Lower leg skin (tissue), 4 donors: Measurements from ENCODE around the gene SHMT1. TPM values are rescaled to one million over a fixed set of nuclear protein-coding genes. Genes with fewer than 3 reads are reported as not detected.

Source experiments
- DNase-seq, 2 donors: peaks; one replicate each; pipeline ENCODE4 v3.0.0-alpha.2; 2019; ENCODE audit warnings: low spot score in 2 of 2
- H3K4me3 ChIP-seq: fragments of 200-600 bp; sonication (generic); 2 replicates; pipeline ENCODE4 v1.5.1; 2017; ENCODE audit warnings: mild to moderate bottlenecking, low read depth; ENCODE audit not compliant: poor library complexity, severe bottlenecking
- POLR2A ChIP-seq, 2 donors: fragments of 450-650 bp; IDR thresholded peaks; one replicate each; pipeline ENCODE4 v1.6.1; 2016 to 2017; ENCODE audit warnings: antibody characterized with exemption in 2 of 2, mild to moderate bottlenecking in 1 of 2, moderate library complexity in 1 of 2
- WGBS, 2 donors: methylation state at CpG; one replicate each; pipeline ENCODE4 v1.1.5; 2018; 5-methylcytosine and 5-hydroxymethylcytosine counted together
- intact Hi-C: fragments of 100-400 bp; cut with DNase I; formaldehyde crosslinking; loops from one replicate; pipeline ENCODE4 v1.15.0; 2023; ENCODE audit warnings: low total_unique reads
- microRNA-seq, 2 donors: library from miRNA; unstranded; fragments of <30 nt; microRNA quantifications; one replicate each; pipeline ENCODE4, GENCODE V29; 2016; ENCODE audit warnings: borderline replicate concordance in 2 of 2, borderline number of aligned reads in 1 of 2
- total RNA-seq, 4 donors: library from RNA; depleted of rRNA; stranded (reverse); fragments of >200 nt; gene quantifications; one replicate each; pipeline ENCODE4 v1.1.0, GENCODE V29; 2016
- TF ChIP-seq, protein P1 (sequence below), 3 donors: fragments of 450-650 bp; IDR thresholded peaks; one replicate each; pipeline ENCODE4 v1.5.1; 2016; ENCODE audit warnings: antibody characterized with exemption in 3 of 3, mild to moderate bottlenecking in 3 of 3, moderate library complexity in 2 of 3

The SHMT1 gene
- total RNA-seq, 4 donors from 2014 or later: 49.2 to 63.8 (median 54.6) TPM

DNA sequence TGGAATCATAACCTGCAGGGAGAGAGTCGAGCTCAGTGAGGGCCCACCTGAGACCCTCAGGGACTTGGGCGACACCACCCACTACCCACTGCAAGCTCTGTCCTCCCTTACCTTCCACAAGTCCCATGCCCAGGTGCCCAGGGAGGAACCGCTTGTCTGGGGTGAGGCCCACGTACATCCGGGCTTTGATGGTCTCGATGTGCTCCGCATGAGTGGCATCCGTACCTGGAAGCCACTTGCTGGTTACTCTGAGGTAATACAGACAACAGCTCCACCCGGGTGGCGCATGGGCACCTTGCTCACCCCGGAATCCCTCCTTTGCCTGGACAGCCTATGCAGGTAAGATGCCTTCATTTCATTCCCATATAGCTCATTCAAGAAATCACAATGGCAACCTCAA is 78.1 kb downstream of the SHMT1 start:
- no peak overlapping the region for H3K4me3 ChIP-seq
- 96 to 98% methylated on average over 11 of the region's 11 CpGs for WGBS, 2 donors
- TF ChIP-seq, protein P1, sequence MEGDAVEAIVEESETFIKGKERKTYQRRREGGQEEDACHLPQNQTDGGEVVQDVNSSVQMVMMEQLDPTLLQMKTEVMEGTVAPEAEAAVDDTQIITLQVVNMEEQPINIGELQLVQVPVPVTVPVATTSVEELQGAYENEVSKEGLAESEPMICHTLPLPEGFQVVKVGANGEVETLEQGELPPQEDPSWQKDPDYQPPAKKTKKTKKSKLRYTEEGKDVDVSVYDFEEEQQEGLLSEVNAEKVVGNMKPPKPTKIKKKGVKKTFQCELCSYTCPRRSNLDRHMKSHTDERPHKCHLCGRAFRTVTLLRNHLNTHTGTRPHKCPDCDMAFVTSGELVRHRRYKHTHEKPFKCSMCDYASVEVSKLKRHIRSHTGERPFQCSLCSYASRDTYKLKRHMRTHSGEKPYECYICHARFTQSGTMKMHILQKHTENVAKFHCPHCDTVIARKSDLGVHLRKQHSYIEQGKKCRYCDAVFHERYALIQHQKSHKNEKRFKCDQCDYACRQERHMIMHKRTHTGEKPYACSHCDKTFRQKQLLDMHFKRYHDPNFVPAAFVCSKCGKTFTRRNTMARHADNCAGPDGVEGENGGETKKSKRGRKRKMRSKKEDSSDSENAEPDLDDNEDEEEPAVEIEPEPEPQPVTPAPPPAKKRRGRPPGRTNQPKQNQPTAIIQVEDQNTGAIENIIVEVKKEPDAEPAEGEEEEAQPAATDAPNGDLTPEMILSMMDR (IDR thresholded peaks at IDR 0.05): no peak
- no peak for TF ChIP-seq POLR2A (IDR thresholded peaks at IDR 0.05)
- no peak for DNase-seq
- intact Hi-C loops: no loop called here

DNA sequence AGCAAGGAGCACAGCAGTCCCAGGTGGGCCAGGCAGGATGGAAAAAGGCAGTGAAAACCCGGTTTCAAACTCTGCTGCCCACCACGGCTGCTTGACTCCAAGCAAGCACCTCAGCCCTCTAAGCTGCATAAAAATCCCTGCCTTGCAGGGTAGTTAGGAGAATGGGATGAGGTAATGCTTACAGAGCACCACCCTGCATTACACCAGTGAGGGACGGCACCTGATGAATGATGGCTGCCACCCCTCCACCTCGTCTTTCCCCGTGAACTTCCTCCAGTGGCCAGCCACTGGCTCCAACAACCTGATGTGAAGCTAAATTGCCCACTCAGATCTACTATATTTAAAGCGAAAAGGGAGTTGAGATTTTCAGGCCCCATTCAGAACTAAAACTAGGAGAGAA is 81.6 kb downstream of the SHMT1 start:
- intact Hi-C loops: no loop called here
- 91% methylated on average over 6 of the region's 6 CpGs for WGBS, 2 donors
- TF ChIP-seq, protein P1 (IDR thresholded peaks at IDR 0.05): no peak
- TF ChIP-seq POLR2A (IDR thresholded peaks at IDR 0.05): no peak
- H3K4me3 ChIP-seq: no peak overlapping the region
- no peak for DNase-seq

DNA sequence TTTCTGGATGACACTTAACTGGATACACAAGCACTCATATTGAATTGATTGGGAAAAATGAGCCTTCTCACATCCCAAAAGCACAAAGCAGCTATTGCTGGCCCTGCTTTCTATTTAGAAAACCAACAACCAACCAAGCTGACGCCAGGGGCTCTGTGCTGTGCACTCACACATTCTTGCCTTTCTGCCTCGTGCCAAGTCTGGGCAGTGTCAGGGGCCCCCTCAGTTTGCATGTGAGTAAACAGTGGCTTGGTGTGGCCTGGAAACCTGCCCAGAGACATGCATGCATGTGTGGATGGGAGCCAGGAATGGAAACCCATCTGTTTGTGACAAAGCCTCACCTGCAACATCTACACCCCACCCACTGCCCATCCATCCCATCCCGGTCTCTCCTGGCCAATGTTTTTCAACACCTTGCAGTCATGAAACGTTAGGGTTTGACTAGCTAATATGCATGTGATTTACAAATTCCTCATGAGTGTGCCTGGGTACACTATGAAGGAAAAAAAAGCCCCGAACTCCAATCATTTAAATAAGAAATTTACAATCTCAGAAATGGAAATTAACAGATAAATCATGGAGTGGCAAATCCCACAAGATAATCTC is 82.5 kb downstream of the SHMT1 start:
- WGBS, 2 donors: 61% methylated on average over 5 of the region's 5 CpGs
- H3K4me3 ChIP-seq: no peak overlapping the region
- intact Hi-C loops: no loop called here
- no peak for TF ChIP-seq POLR2A (IDR thresholded peaks at IDR 0.05)
- TF ChIP-seq, protein P1 (IDR thresholded peaks at IDR 0.05): no peak
- DNase-seq: no peak

DNA sequence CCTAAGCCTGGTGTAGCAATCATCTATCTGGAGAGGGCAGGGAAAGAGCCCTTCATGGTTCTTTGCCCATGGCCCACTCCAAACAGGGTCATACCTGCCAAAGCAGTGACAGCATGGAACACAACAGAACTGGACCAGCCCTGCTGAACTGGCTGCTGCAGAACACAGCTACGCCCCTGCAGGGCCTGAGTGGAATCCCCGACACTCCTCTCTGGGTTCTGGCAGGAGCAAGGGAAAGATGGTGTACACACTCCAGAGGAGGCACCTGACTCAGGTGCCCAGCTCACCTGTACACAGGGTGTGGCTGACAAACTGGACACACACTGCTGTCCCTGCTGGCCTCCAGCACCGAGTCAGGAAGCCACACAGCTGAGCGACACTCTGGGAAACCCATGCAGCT is 83.1 kb downstream of the SHMT1 start:
- intact Hi-C loops: no loop called here
- TF ChIP-seq, protein P1 (IDR thresholded peaks at IDR 0.05): no peak
- no peak for TF ChIP-seq POLR2A (IDR thresholded peaks at IDR 0.05)
- H3K4me3 ChIP-seq: no peak overlapping the region
- DNase-seq: no peak
- WGBS, 2 donors: 94% methylated on average over 4 of the region's 4 CpGs

DNA sequence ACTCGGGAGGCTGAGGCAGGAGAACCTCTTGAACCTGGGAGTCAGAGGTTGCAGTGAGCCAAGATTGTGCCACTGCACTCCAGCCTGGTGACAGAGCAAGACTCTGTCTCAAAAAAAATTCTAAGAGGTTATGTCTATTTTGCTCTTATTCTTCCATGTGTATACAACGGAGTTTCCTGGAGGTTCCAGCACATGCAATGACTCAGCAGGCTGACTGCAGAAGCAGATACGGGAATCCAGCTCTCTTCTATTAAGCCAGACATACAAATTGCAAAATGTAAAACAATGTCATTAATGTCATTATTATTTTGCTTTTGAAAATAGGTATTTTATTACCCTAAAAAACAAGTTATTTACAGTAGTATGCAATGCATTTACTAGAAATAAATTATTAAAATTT is 84.5 kb downstream of the SHMT1 start:
- no peak overlapping the region for H3K4me3 ChIP-seq
- TF ChIP-seq POLR2A (IDR thresholded peaks at IDR 0.05): no peak
- TF ChIP-seq, protein P1 (IDR thresholded peaks at IDR 0.05): no peak
- DNase-seq: no peak
- intact Hi-C loops: no loop called here
- WGBS, 2 donors: 85 to 94% methylated on average over 3 of the region's 3 CpGs

Small RNA genes within 50 kb of the gene (microRNA-seq; reads per million reads assigned to microRNA genes)
- gene MIR6778: 0 reads per million in 2 donors

Other genes starting within 250 kb of the SHMT1 start
- gene ALKBH5, start 179.7 kb downstream of the SHMT1 start, total RNA-seq: 10 to 100 TPM; 56.0 to 87.2 (median 76.4) TPM
- gene LLGL1, start 137.9 kb downstream of the SHMT1 start, total RNA-seq: 10 to 100 TPM; 24.5 to 32.7 (median 29.3) TPM
- gene FLII, start 104.8 kb downstream of the SHMT1 start, total RNA-seq: 100 to 1,000 TPM; 202 to 292 (median 238) TPM
- gene MIEF2, start 102.9 kb downstream of the SHMT1 start, total RNA-seq: 10 to 100 TPM; 24.3 to 57.7 (median 34.2) TPM
- gene TOP3A, start 48.6 kb downstream of the SHMT1 start, total RNA-seq: 10 to 100 TPM; 18.7 to 46.4 (median 28.4) TPM
- gene SMCR8, start 48.3 kb downstream of the SHMT1 start, total RNA-seq: 10 to 100 TPM; 14.0 to 23.7 (median 18.4) TPM
- 10 to 100 TPM in 1 of 4 donors, 1 to 10 TPM in 3; 4.4 to 19.9 (median 5.2) TPM for gene EVPLL, start 14.2 kb upstream of the SHMT1 start, total RNA-seq
- gene LGALS9C, start 113.2 kb upstream of the SHMT1 start, total RNA-seq: under 1 TPM in 3 of 4 donors, not detected in 1; 0.30 to 0.76 (median 0.30) TPM